Measurements from ENCODE around the gene ABCD3. TPM values are rescaled to one million over a fixed set of nuclear protein-coding genes. Genes with fewer than 3 reads are reported as not detected.

The ABCD3 gene
- total and polyA plus RNA-seq, 2 of the 13 experiments (the other 11 are each of a cell fraction or from before 2014, with no cell fraction given) = 27.5 to 166 TPM

DNA sequence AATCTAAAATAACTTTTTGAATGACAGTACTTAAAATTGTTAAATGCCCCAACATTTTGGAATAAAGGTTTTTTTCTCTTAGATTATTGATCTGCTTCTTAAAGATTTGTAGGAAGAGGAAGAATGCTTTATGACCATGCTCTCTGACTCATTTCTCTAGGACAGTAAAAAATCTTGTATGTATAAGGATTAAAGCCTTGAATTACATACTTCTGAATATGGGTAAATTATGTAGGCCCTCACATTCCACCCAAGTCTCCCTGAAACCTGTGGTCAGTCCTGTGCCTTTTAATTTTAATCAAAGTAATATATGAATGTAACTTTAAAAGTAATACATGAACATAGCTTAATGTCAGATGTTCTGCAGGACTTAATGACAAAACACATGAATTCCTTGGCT, 50.5 kb downstream of the ABCD3 start:
- ATAC-seq (no peak), FAIRE-seq (no peak), DNase-seq (ENCODE audit: low spot score) (no peak)
- Histone ChIP-seq H2AFZ (ENCODE audit: low read length) (no peak overlapping the region), H3K9me3 (ENCODE audit: low read length) (no peaks in the 10 kb centered on the region), H3K4me1 (ENCODE audit: insufficient read depth, low read length) (peaks cover under 1% of the 10 kb centered on the region), H3K27ac (ENCODE audit: extremely low read length, insufficient read depth, low read length) (no peak overlapping the region), H3K9ac (ENCODE audit: insufficient read depth, low read depth, low read length) (no peak overlapping the region), H3K4me3 (replicated peaks in 1 of 3; ENCODE audit: insufficient read depth in 1 of 3, low read depth in 2 of 3, low read length in 3 of 3) (no peak overlapping the region), H3K36me3 (replicated peaks in 1 of 2; ENCODE audit: control insufficient read depth in 1 of 2, insufficient read depth in 2 of 2, low read length in 2 of 2) (peaks cover 9 to 78% of the 10 kb centered on the region in 2 experiments), H4K20me1 (ENCODE audit: insufficient read depth, low read length) (no peaks in the 10 kb centered on the region), H3K27me3 (ENCODE audit: control insufficient read depth in 1 of 2, insufficient read depth in 2 of 2, low read length in 2 of 2) (no peaks in the 10 kb centered on the region), H3K79me2 (ENCODE audit: insufficient read depth, low read length) (peaks cover 7% of the 10 kb centered on the region), H3K4me2 (ENCODE audit: low read depth, low read length) (no peak overlapping the region)
- in situ Hi-C loops (cut with HindIII; ENCODE audit: extremely low pct_ligation_motif_present, low pct_unique_long_range_greater_than_20kb) (loop anchor here (10.0 kb wide), 2 partner anchors 74 to 444 kb away; no protein-coding TSS in a partner anchor), intact Hi-C loops (cut with micrococcal nuclease; ENCODE audit: unreplicated experiment) (no loop called here)
- CTCF ChIA-PET (ENCODE audit: low intra/inter-chr PET ratio, low total read pairs) = no interaction called here
- BruUV-seq (replicated peaks) = no TSS peak
- no peak for TF ChIP-seq CCAR2 (optimal IDR thresholded peaks at IDR 0.05; ENCODE audit: low read depth, low read length)
- TF ChIP-seq ARID2 (CRISPR knock-in tag; IDR thresholded peaks at IDR 0.05; ENCODE audit: borderline replicate concordance) = no peak
- no peak for TF ChIP-seq ZMAT3 (CRISPR knock-in tag; conservative IDR thresholded peaks at IDR 0.05)
- TF ChIP-seq ZNF17 (CRISPR knock-in tag; IDR thresholded peaks at IDR 0.05) = no peak
- TF ChIP-seq MED13 (CRISPR knock-in tag; IDR thresholded peaks at IDR 0.05) = no peak
- TF ChIP-seq TRIM24 (CRISPR knock-in tag; IDR thresholded peaks at IDR 0.05) = no peak
- TF ChIP-seq ZNF691 (CRISPR knock-in tag; IDR thresholded peaks at IDR 0.05; ENCODE audit: borderline replicate concordance, low read depth) = no peak
- POLR2A ChIA-PET = no interaction called here

DNA sequence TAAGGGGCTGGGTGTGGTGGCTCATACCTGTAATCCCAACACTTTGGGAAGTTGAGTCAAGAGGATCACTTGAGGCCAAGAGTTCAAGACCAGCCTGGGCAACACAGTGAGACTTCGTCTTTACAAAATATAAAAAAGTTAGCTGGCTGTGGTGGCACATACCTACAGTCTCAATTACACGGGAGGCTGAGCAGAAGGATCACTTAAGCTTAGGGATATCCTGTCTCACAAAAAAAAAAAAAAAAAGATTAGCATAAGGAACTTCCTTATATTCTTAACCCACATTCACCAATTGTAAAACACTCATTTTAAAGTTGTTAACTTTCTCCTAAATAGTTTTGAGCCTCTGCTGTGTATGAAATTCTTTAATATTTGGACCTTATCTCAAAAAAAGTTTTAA, 53.1 kb downstream of the ABCD3 start:
- DNase-seq (ENCODE audit: low spot score) (no peak), ATAC-seq (no peak), FAIRE-seq (no peak)
- Histone ChIP-seq H3K9ac (ENCODE audit: insufficient read depth, low read depth, low read length) (no peak overlapping the region), H3K27ac (ENCODE audit: extremely low read length, insufficient read depth, low read length) (no peak overlapping the region), H2AFZ (ENCODE audit: low read length) (no peak overlapping the region), H3K79me2 (ENCODE audit: insufficient read depth, low read length) (peaks cover 3% of the 10 kb centered on the region), H3K4me1 (ENCODE audit: insufficient read depth, low read length) (no peaks in the 10 kb centered on the region), H3K4me3 (replicated peaks in 1 of 3; ENCODE audit: insufficient read depth in 1 of 3, low read depth in 2 of 3, low read length in 3 of 3) (no peak overlapping the region), H3K4me2 (ENCODE audit: low read depth, low read length) (no peak overlapping the region), H3K9me3 (ENCODE audit: low read length) (no peaks in the 10 kb centered on the region), H4K20me1 (ENCODE audit: insufficient read depth, low read length) (no peaks in the 10 kb centered on the region), H3K27me3 (ENCODE audit: control insufficient read depth in 1 of 2, insufficient read depth in 2 of 2, low read length in 2 of 2) (no peaks in the 10 kb centered on the region), H3K36me3 (replicated peaks in 1 of 2; ENCODE audit: control insufficient read depth in 1 of 2, insufficient read depth in 2 of 2, low read length in 2 of 2) (peaks cover 4 to 64% of the 10 kb centered on the region in 2 experiments; a peak in 4 of 5 replicates)
- 96% methylated on average over 2 of the region's 2 CpGs for WGBS (ENCODE audit: low lambda C conversion rate)
- in situ Hi-C loops (cut with HindIII; ENCODE audit: extremely low pct_ligation_motif_present, low pct_unique_long_range_greater_than_20kb) (no loop called here), intact Hi-C loops (cut with micrococcal nuclease; ENCODE audit: unreplicated experiment) (no loop called here)
- ChIA-PET POLR2A (no interaction called here), CTCF (ENCODE audit: low intra/inter-chr PET ratio, low total read pairs) (no interaction called here)
- TF ChIP-seq RBM39 (IDR thresholded peaks at IDR 0.05; ENCODE audit: low read depth, low read length, poor library complexity, severe bottlenecking) (no peak), ZFP37 (CRISPR knock-in tag; IDR thresholded peaks at IDR 0.05; ENCODE audit: borderline replicate concordance) (no peak), ZNF83 (CRISPR knock-in tag; IDR thresholded peaks at IDR 0.05; ENCODE audit: borderline replicate concordance) (no peak)
- TF ChIP-seq, protein P1, sequence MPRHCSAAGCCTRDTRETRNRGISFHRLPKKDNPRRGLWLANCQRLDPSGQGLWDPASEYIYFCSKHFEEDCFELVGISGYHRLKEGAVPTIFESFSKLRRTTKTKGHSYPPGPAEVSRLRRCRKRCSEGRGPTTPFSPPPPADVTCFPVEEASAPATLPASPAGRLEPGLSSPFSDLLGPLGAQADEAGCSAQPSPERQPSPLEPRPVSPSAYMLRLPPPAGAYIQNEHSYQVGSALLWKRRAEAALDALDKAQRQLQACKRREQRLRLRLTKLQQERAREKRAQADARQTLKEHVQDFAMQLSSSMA (CRISPR knock-in tag; IDR thresholded peaks at IDR 0.05) = no peak
- TF ChIP-seq, protein P2, sequence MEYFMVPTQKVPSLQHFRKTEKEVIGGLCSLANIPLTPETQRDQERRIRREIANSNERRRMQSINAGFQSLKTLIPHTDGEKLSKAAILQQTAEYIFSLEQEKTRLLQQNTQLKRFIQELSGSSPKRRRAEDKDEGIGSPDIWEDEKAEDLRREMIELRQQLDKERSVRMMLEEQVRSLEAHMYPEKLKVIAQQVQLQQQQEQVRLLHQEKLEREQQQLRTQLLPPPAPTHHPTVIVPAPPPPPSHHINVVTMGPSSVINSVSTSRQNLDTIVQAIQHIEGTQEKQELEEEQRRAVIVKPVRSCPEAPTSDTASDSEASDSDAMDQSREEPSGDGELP (IDR thresholded peaks at IDR 0.05; ENCODE audit: borderline replicate concordance, low read depth) = no peak
- no TSS peak for BruUV-seq (replicated peaks)

All from HepG2 (cell line).